Mucosa of descending colon (tissue), 3 donors: ENCODE results near the gene CBX2. TPM values are rescaled to one million over a fixed set of nuclear protein-coding genes. Genes with fewer than 3 reads are reported as not detected.
A peak's percentile ranks its signal among the peaks of the same experiment; 100 is the strongest.

Experiments
- ATAC-seq: fragments of 200-7000 bp; cut with Tn5 transposase; one replicate; pipeline ENCODE4 v1.9.1; 2020; ENCODE audit warnings: mild to moderate bottlenecking, moderate library complexity
- DNase-seq, 3 donors: peaks; one replicate each; pipeline ENCODE4 v3.0.0-alpha.2; 2020
- H3K36me3 ChIP-seq: fragments of 200-600 bp; one replicate; pipeline ENCODE4 v1.8.0; 2021; ENCODE audit warnings: low read depth, mild to moderate bottlenecking
- H3K4me1 ChIP-seq: fragments of 200-600 bp; one replicate; pipeline ENCODE4 v1.8.0; 2021; ENCODE audit warnings: low read depth, mild to moderate bottlenecking
- H3K4me3 ChIP-seq: fragments of 200-600 bp; one replicate; pipeline ENCODE4 v1.8.0; 2021; ENCODE audit warnings: mild to moderate bottlenecking
- H3K9me3 ChIP-seq: fragments of 200-600 bp; one replicate; pipeline ENCODE4 v1.8.0; 2021; ENCODE audit warnings: mild to moderate bottlenecking
- CTCF ChIP-seq: fragments of 200-600 bp; IDR thresholded peaks from one replicate; pipeline ENCODE4 v1.8.0; 2022; ENCODE audit warnings: antibody characterized with exemption, mild to moderate bottlenecking
- intact Hi-C, 2 donors: fragments of 100-400 bp; cut with DNase I in 1 of 2; cut with micrococcal nuclease in 1 of 2; formaldehyde crosslinking; loops; one replicate each; pipeline versions ENCODE4 v1.11.0 to v1.11.1; 2022; cut with DNase I, micrococcal nuclease
- total RNA-seq, 3 donors: library from RNA; stranded (reverse); fragmentation: NEBNext Ultra II Directional in 2 of 3; extraction: Animal tissue kit (Norgen Biotek cat#: 25700) in 2 of 3; gene quantifications; one replicate each; pipeline versions ENCODE4 v1.2.1 to v1.2.4, GENCODE V29; 2021 to 2023
- donor health status: DM: no; HTN: no; CAD: no; lungs with moderate emphysema.
- donor health status: DM: no; HTN: no; CAD: no.
- donor health status: DM: no; HTN: yes; CAD: no.

Gene CBX2
- total RNA-seq, 3 donors from 2014 or later = 0.14 to 1.5 (median 0.76) TPM

DNA sequence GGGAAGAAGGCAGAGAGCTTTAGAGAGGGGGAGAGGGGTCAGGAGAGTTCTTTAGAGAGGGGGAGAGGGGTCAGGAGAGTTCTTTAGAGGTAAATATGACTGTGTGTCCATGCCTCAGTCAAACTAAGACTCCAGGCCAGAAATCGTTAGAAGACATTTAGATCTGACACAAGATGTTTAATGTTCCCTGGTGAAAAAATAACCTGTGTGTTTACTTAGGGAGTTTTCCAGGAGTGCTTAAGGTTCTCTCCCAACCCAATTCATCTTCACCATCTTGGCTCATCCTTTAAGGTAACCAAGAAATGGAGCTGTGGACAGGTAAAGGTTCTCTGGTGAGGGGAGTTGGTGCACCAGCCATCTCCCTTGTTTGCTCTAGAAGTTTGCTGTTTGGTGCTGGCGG is 51.5 kb downstream of the CBX2 start:
- H3K4me1 ChIP-seq = peaks cover 32% of the 10 kb centered on the region
- TF ChIP-seq CTCF = no peak

GRCh38 chr17:79830303-79830702 is 52.4 kb downstream of the CBX2 start:
- Histone ChIP-seq H3K9me3 (no peaks in the 10 kb centered on the region), H3K4me1 (peaks cover 32% of the 10 kb centered on the region), H3K4me3 (no peak overlapping the region), H3K36me3 (no peaks in the 10 kb centered on the region)
- ATAC-seq (no peak), DNase-seq (peak in 1 of 3 donors; percentile 27)
- intact Hi-C loops = no loop called here
- no peak for TF ChIP-seq CTCF

More for the DNA sequence above, 51.5 kb downstream of the CBX2 start:
- DNase-seq = no peak
- Histone ChIP-seq H3K36me3 (no peaks in the 10 kb centered on the region), H3K4me3 (no peak overlapping the region), H3K9me3 (no peaks in the 10 kb centered on the region)
- intact Hi-C loops = no loop called here
- ATAC-seq = no peak

- no peaks in the 10 kb centered on the region for H3K9me3 ChIP-seq
- no peak for DNase-seq
- H3K4me3 ChIP-seq = no peak overlapping the region
- H3K36me3 ChIP-seq = no peaks in the 10 kb centered on the region
- ATAC-seq = no peak
- no peak for TF ChIP-seq CTCF
- peaks cover 37% of the 10 kb centered on the region for H3K4me1 ChIP-seq
- intact Hi-C loops = no loop called here
These were observed 52.9 kb downstream of the CBX2 start for GRCh38 chr17:79830763-79831264.

GRCh38 chr17:79831265-79832217 is 53.6 kb downstream of the CBX2 start:
- Histone ChIP-seq H3K9me3 (no peaks in the 10 kb centered on the region), H3K4me1 (peaks cover 45% of the 10 kb centered on the region), H3K36me3 (no peaks in the 10 kb centered on the region), H3K4me3 (no peak overlapping the region)
- TF ChIP-seq CTCF = no peak
- intact Hi-C loops = no loop called here
- peak; percentile 59 to 71 (median 68) for DNase-seq
- ATAC-seq = peak; percentile 17

- Histone ChIP-seq H3K4me1 (peaks cover 54% of the 10 kb centered on the region), H3K4me3 (no peak overlapping the region), H3K36me3 (no peaks in the 10 kb centered on the region), H3K9me3 (no peaks in the 10 kb centered on the region)
- DNase-seq (peak; percentile 47 to 66 (median 65)), ATAC-seq (peak; percentile 5)
- TF ChIP-seq CTCF = no peak
- intact Hi-C loops = no loop called here
These were observed 54.5 kb downstream of the CBX2 start for GRCh38 chr17:79832218-79833109.
